Measurements from ENCODE around the gene PRKAA1. TPM values are rescaled to one million over a fixed set of nuclear protein-coding genes. Genes with fewer than 3 reads are reported as not detected.
A peak's percentile ranks its signal among the peaks of the same experiment; 100 is the strongest.

The PRKAA1 gene
- total RNA-seq (2012; rRNA removed) = 94.1 and 129 TPM in 2 replicates
- polyA plus RNA-seq (2012; rRNA removed) = 38.9 and 47.7 TPM in 2 replicates
- polyA plus RNA-seq (2012; cell fraction: cytosol; rRNA removed) = 5.5 and 8.8 TPM in 2 replicates
- 25.9 and 134 TPM in 2 replicates for polyA plus RNA-seq (2012; cell fraction: nucleus; rRNA removed; ENCODE audit: low replicate concordance)
- Bru-seq, nascent RNA = percentile 97 among the genes with signal in this experiment
- percentile 96 among the genes with signal in this experiment for BruChase-seq, experiment 1, labeled RNA remaining after a 6-hour chase
- BruChase-seq, experiment 2, labeled RNA remaining after a 2-hour chase = percentile 97 among the genes with signal in this experiment
- long read RNA-seq, full-length matches to known transcripts = 17 of 34 reads
- long read RNA-seq, partial matches to known transcripts = 3 of 34 reads
- long read RNA-seq, other reads (novel, unspliced or antisense) = 14 of 34 reads

DNA sequence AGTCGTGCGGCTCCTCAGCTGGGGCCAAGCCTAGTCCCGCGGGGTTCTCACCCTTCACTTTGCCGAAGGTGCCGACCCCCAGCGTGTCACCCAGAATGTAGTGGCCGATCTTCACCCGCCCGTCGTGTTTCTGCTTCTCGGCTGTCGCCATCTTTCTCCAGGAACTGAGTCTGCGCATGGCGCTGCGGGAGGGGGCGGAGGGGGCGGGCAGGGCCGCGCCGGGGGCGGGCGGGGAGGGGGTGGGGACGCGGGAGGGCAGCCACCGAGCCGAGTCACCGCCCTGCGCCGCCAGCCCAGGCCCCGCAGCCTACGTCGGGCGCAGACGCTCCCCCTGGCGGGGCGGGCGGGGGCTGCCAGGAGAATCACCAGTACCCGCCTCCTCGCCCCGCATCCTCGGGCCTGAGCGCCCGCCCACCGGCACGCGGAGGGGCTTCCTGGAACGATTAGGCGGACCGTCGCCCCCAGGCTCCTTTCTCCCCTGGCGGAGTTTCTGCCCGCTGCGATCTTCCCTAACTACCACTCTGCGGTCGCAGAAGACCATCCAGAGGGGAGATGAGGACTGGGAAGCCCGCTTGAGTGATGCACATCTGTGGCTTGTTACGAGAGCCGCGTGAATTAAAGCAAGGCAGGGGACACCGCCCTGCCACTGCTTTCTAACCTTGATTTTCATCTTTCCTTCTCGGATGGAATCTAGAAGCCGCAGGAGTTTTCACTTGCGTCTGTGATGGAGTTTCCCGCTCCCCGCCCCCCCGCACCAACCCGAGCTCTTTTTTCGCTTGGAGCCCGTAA is at the start of gene PRKAA1:
PRKAA1 (minus strand) TSS at position 363 of the 789 bp plus-strand sequence; CDS start at position 178, 185 bp downstream.
- DNase-seq (peak; percentile 83), ATAC-seq (ENCODE audit: low read depth) (peak; percentile 93)
- Histone ChIP-seq H3K27me3 (ENCODE audit: control insufficient read depth, insufficient read depth, low read length) (no peaks in the 10 kb centered on the region), H2BK5ac (ENCODE audit: low read depth, low read length, poor library complexity, severe bottlenecking) (peak within 1 kb of the TSS; percentile 93), H3K4ac (ENCODE audit: low read depth, low read length) (peak within 1 kb of the TSS; percentile 96), H4K8ac (ENCODE audit: low read depth in 2 of 2, low read length in 2 of 2) (peak within 1 kb of the TSS; percentile 66 to 97), H2BK20ac (ENCODE audit: low read depth, low read length) (peak within 1 kb of the TSS; percentile 92), H3K4me2 (ENCODE audit: low read depth, low read length) (peak within 1 kb of the TSS; percentile 96), H2AK5ac (ENCODE audit: low read depth, low read length) (peak within 1 kb of the TSS; percentile 80), H2AFZ (replicated peaks; ENCODE audit: low read length, poor library complexity) (peak within 1 kb of the TSS; percentile 97), H3K9me3 (ENCODE audit: control insufficient read depth, insufficient read depth, low read length) (no peaks in the 10 kb centered on the region), H4K91ac (ENCODE audit: insufficient read depth, low read depth, low read length) (peak within 1 kb of the TSS; percentile 87), H2BK120ac (ENCODE audit: low read depth, low read length) (peak within 1 kb of the TSS; percentile 86), H3K4me1 (ENCODE audit: control insufficient read depth, insufficient read depth, low read length) (peaks cover 2% of the 10 kb centered on the region; the same call in 1 of the 2 replicates), H3K14ac (replicated peaks; ENCODE audit: low read depth, low read length) (peak within 1 kb of the TSS; percentile 98), H3K27ac (ENCODE audit: insufficient read depth, low read length) (peak within 1 kb of the TSS; percentile 100), H2AK9ac (replicated peaks; ENCODE audit: low read depth, low read length, poor library complexity) (peak within 1 kb of the TSS; percentile 90), H3K36me3 (ENCODE audit: control insufficient read depth, insufficient read depth, low read length) (peaks cover 2% of the 10 kb centered on the region), H4K20me1 (ENCODE audit: insufficient read depth, low read length) (peaks cover 40% of the 10 kb centered on the region), H3K56ac (ENCODE audit: extremely low read depth, insufficient read depth, low read length) (peak within 1 kb of the TSS; percentile 97), H3K9ac (ENCODE audit: low read depth, low read length) (peak within 1 kb of the TSS; percentile 100), H3K79me1 (ENCODE audit: low read depth in 1 of 2, low read length in 2 of 2) (peaks cover 0 to 30% of the 10 kb centered on the region in 2 experiments; a peak in 2 of 4 replicates), H3K4me3 (ENCODE audit: insufficient read depth, low read depth, low read length) (peak within 1 kb of the TSS; percentile 98), H3K23ac (ENCODE audit: low read depth, low read length) (peak within 1 kb of the TSS; percentile 99), H3K9me1 (ENCODE audit: insufficient read depth, low read length) (peaks cover 3% of the 10 kb centered on the region; the same call in 1 of the 2 replicates), H3K18ac (ENCODE audit: low read depth, low read length) (peak within 1 kb of the TSS; percentile 95), H2BK15ac (ENCODE audit: low read depth, low read length) (peak within 1 kb of the TSS; percentile 64; the same call in 1 of the 3 replicates), H4K5ac (ENCODE audit: low read depth, low read length) (peak within 1 kb of the TSS; percentile 89)
- ChIA-PET POLR2A (ENCODE audit: unreplicated experiment) (interaction anchor here (0.6 to 0.8 kb wide), 4 partner anchors 43 to 847 kb away, joined by 3 to 28 read pairs (median 6); partner anchors contain the start of gene CARD6), CTCF (interaction anchor here (0.6 to 1.2 kb wide), 4 partner anchors 10 to 49 kb away, joined by 3 to 5 read pairs (median 3); no protein-coding TSS in a partner anchor)
- 0% methylated on average over 11 of the region's 70 CpGs; no CpG with 5 or more reads in 1 of the 2 experiments for WGBS, 2 experiments (ENCODE audit: extremely low coverage in 2 of 2, insufficient read length in 1 of 2)
- in situ Hi-C loops (cut with MboI; ENCODE audit: low sequenced_read_pairs) (no loop called here), dilution Hi-C loops (cut with HindIII; ENCODE audit: low sequenced_read_pairs, unreplicated experiment) (no loop called here), intact Hi-C loops (cut with micrococcal nuclease) (no loop called here)
- BruUV-seq (replicated peaks) = TSS peak; percentile 95
- TF ChIP-seq RFX5 (IDR thresholded peaks at IDR 0.05; ENCODE audit: low read depth, low read length) = no peak
- TF ChIP-seq, protein P1, sequence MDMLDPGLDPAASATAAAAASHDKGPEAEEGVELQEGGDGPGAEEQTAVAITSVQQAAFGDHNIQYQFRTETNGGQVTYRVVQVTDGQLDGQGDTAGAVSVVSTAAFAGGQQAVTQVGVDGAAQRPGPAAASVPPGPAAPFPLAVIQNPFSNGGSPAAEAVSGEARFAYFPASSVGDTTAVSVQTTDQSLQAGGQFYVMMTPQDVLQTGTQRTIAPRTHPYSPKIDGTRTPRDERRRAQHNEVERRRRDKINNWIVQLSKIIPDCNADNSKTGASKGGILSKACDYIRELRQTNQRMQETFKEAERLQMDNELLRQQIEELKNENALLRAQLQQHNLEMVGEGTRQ (IDR thresholded peaks at IDR 0.05; ENCODE audit: low read depth, low read length) = no peak
- peak; percentile 53; the same call in 1 of the 2 replicates for TF ChIP-seq MXI1 (IDR thresholded peaks at IDR 0.05; ENCODE audit: borderline replicate concordance, low read depth, low read length)
- TF ChIP-seq NFE2L2 (IDR thresholded peaks at IDR 0.05; ENCODE audit: low read depth, low read length) = no peak; the same call in 1 of the 2 replicates
- TF ChIP-seq MAZ (IDR thresholded peaks at IDR 0.05; ENCODE audit: borderline replicate concordance, low read depth, low read length) = peak; percentile 70; the same call in 1 of the 2 replicates
- TF ChIP-seq CEBPB (IDR thresholded peaks at IDR 0.05; ENCODE audit: low read depth, low read length) = no peak
- peak; percentile 18; the same call in 1 of the 2 replicates for TF ChIP-seq BHLHE40 (IDR thresholded peaks at IDR 0.05; ENCODE audit: low read depth, low read length)
- peak; percentile 46 for TF ChIP-seq RAD21 (IDR thresholded peaks at IDR 0.05; ENCODE audit: low read length)
- TF ChIP-seq FOS (IDR thresholded peaks at IDR 0.05; ENCODE audit: low read depth, low read length) = no peak
- TF ChIP-seq CHD1 (IDR thresholded peaks at IDR 0.05; ENCODE audit: low read depth, low read length) = no peak
- TF ChIP-seq MAFK (IDR thresholded peaks at IDR 0.05; ENCODE audit: low read depth, low read length) = no peak
- TF ChIP-seq, protein P2, sequence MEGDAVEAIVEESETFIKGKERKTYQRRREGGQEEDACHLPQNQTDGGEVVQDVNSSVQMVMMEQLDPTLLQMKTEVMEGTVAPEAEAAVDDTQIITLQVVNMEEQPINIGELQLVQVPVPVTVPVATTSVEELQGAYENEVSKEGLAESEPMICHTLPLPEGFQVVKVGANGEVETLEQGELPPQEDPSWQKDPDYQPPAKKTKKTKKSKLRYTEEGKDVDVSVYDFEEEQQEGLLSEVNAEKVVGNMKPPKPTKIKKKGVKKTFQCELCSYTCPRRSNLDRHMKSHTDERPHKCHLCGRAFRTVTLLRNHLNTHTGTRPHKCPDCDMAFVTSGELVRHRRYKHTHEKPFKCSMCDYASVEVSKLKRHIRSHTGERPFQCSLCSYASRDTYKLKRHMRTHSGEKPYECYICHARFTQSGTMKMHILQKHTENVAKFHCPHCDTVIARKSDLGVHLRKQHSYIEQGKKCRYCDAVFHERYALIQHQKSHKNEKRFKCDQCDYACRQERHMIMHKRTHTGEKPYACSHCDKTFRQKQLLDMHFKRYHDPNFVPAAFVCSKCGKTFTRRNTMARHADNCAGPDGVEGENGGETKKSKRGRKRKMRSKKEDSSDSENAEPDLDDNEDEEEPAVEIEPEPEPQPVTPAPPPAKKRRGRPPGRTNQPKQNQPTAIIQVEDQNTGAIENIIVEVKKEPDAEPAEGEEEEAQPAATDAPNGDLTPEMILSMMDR (conservative IDR thresholded peaks at IDR 0.05; ENCODE audit: low read depth, low read length) = peak; percentile 73
- peak; percentile 28 for TF ChIP-seq SMC3 (IDR thresholded peaks at IDR 0.05; ENCODE audit: low read depth, low read length)
